PC-9 (cell line): ENCODE results near the gene NFE2L2.

ENCODE experiments used
- CTCF ChIP-seq: fragments of 200-600 bp; sonication (generic); conservative IDR thresholded peaks from 2 replicates; pipeline ENCODE4 v1.6.1; 2017; ENCODE audit warnings: mixed run types, antibody characterized with exemption, mild to moderate bottlenecking, moderate library complexity
- EZH2 ChIP-seq: fragments of 200-600 bp; sonication (generic); IDR thresholded peaks from 2 replicates; pipeline ENCODE4 v1.8.0; 2017; ENCODE audit warnings: antibody characterized with exemption, low read depth

- TF ChIP-seq CTCF (no peak), EZH2 (no peak)
These were observed 19.5 kb downstream of the NFE2L2 start for GRCh38 chr2:177245010-177245422.
